H1 (cell line): ENCODE results near the gene CEP290. TPM values are rescaled to one million over a fixed set of nuclear protein-coding genes. Genes with fewer than 3 reads are reported as not detected.

Experiments
- CTCF ChIA-PET: fragments of 300-600 bp; sonication (Branson Sonifier 250); formaldehyde crosslinking; loops from one replicate; lab custom pipeline; 2021; ENCODE audit not compliant: partially characterized antibody; lab: Charles Lee
- POLR2A ChIA-PET: fragments of 300-600 bp; sonication (Branson Sonifier 250); formaldehyde crosslinking; loops from one replicate; lab custom pipeline; 2021; ENCODE audit warnings: inconsistent platforms; ENCODE audit not compliant: partially characterized antibody; lab: Charles Lee
- DNase-seq, 2 experiments: peaks; one replicate each; pipeline versions ENCODE4 v3.0.0 to v3.0.0-alpha.2; 2010 to 2022; ENCODE audit warnings: low spot score in 2 of 2, low read depth in 1 of 2, mixed read lengths in 1 of 2
- FAIRE-seq: peaks from 2 replicates; lab custom pipeline; 2011; peaks lifted over from hg19 to GRCh38; lab: Jason Lieb, UNC
- H2AFZ ChIP-seq: 2 replicates; pipeline ENCODE4 v1.8.1; 2012; ENCODE audit warnings: low read length, inconsistent platforms
- H2AK5ac ChIP-seq: 2 replicates; pipeline ENCODE4 v1.6.1; 2013; ENCODE audit warnings: low read depth, low read length
- H2BK120ac ChIP-seq: replicated peaks from 2 replicates; pipeline ENCODE3; 2013; ENCODE audit warnings: low read depth, low read length, inconsistent platforms
- H2BK12ac ChIP-seq: 2 replicates; pipeline ENCODE4 v1.6.1; 2013; ENCODE audit warnings: low read depth, low read length
- H2BK15ac ChIP-seq: 2 replicates; pipeline ENCODE4 v1.6.1; 2013; ENCODE audit warnings: low read length
- H2BK20ac ChIP-seq: 2 replicates; pipeline ENCODE4 v1.6.1; 2013; ENCODE audit warnings: low read length
- H2BK5ac ChIP-seq: 2 replicates; pipeline ENCODE4 v1.6.1; 2013; ENCODE audit warnings: low read depth, low read length
- H3K14ac ChIP-seq: 2 replicates; pipeline ENCODE4 v1.6.1; 2013; ENCODE audit warnings: inconsistent platforms; ENCODE audit not compliant: insufficient read length
- H3K18ac ChIP-seq: 2 replicates; pipeline ENCODE4 v1.6.1; 2013; ENCODE audit warnings: low read length; ENCODE audit errors: extremely low read depth
- H3K23ac ChIP-seq: 2 replicates; pipeline ENCODE4 v1.6.1; 2013; ENCODE audit warnings: inconsistent platforms; ENCODE audit not compliant: insufficient read length
- H3K23me2 ChIP-seq: 2 replicates; pipeline ENCODE4 v1.6.1; 2013; ENCODE audit warnings: low read depth, low read length
- H3K27ac ChIP-seq: 2 replicates; pipeline ENCODE4 v1.6.1; 2011; ENCODE audit warnings: low read depth, low read length, inconsistent platforms
- H3K27me3 ChIP-seq, 4 experiments: replicated peaks in 1 of 4; 1 replicate in 1 of 4; 2 replicates in 3 of 4; pipeline versions ENCODE4 v1.6.1 to v1.8.1; 2011 to 2013; ENCODE audit warnings: low read length in 3 of 4, mild to moderate bottlenecking in 3 of 4, inconsistent platforms in 2 of 4, mixed read lengths in 2 of 4, moderate library complexity in 1 of 4; ENCODE audit not compliant: control insufficient read depth in 3 of 4, insufficient read depth in 3 of 4; ENCODE audit errors: extremely low read depth in 1 of 4
- H3K36me3 ChIP-seq, 4 experiments: 2 replicates each; pipeline versions ENCODE4 v1.6.1 to v1.8.1; 2011 to 2013; ENCODE audit warnings: mild to moderate bottlenecking in 4 of 4, low read length in 3 of 4, moderate library complexity in 2 of 4, control low read depth in 1 of 4, inconsistent platforms in 1 of 4; ENCODE audit not compliant: insufficient read depth in 4 of 4, control insufficient read depth in 2 of 4
- H3K4ac ChIP-seq: replicated peaks from 2 replicates; pipeline ENCODE3; 2013; ENCODE audit warnings: low read length, low read depth, mixed read lengths, inconsistent platforms; ENCODE audit not compliant: insufficient read length
- H3K4me1 ChIP-seq, 4 experiments: replicated peaks in 1 of 4; 1 replicate in 1 of 4; 2 replicates in 3 of 4; pipeline versions ENCODE4 v1.6.1 to v1.8.1; 2011 to 2013; ENCODE audit warnings: low read length in 3 of 4, inconsistent platforms in 2 of 4, mixed read lengths in 1 of 4; ENCODE audit not compliant: insufficient read depth in 4 of 4, control insufficient read depth in 3 of 4
- H3K4me2 ChIP-seq, 2 experiments: 2 replicates each; pipeline versions ENCODE4 v1.6.1 to v1.8.1; 2011 to 2013; ENCODE audit warnings: low read depth in 2 of 2, low read length in 2 of 2, control low read depth in 1 of 2, inconsistent platforms in 1 of 2, mild to moderate bottlenecking in 1 of 2; ENCODE audit not compliant: insufficient read depth in 1 of 2
- H3K4me3 ChIP-seq, 4 experiments: fragments of 200-600, 300-600 bp in 1 of 4; sonication (generic), shearing (Covaris generic), sonication (Bioruptor Twin) in 1 of 4; 2 replicates each; pipeline versions ENCODE4 v1.5.1 to v1.8.1; 2011 to 2016; ENCODE audit warnings: low read length in 4 of 4, low read depth in 3 of 4, control low read depth in 2 of 4, inconsistent platforms in 2 of 4, mild to moderate bottlenecking in 2 of 4, mixed read lengths in 1 of 4, moderate library complexity in 1 of 4; ENCODE audit not compliant: insufficient read depth in 2 of 4; ENCODE audit errors: extremely low read depth in 1 of 4
- H3K56ac ChIP-seq: replicated peaks from 2 replicates; pipeline ENCODE3; 2013; ENCODE audit warnings: low read depth, mild to moderate bottlenecking, mixed read lengths, low read length, inconsistent platforms; ENCODE audit not compliant: insufficient read length
- H3K79me1 ChIP-seq: 2 replicates; pipeline ENCODE4 v1.6.1; 2013; ENCODE audit warnings: low read depth, low read length, control low read depth
- H3K79me2 ChIP-seq, 2 experiments: 2 replicates each; pipeline versions ENCODE4 v1.6.1 to v1.8.1; 2012 to 2013; ENCODE audit warnings: low read length in 2 of 2, mild to moderate bottlenecking in 2 of 2, inconsistent platforms in 1 of 2; ENCODE audit not compliant: insufficient read depth in 2 of 2, control insufficient read depth in 1 of 2
- H3K9ac ChIP-seq, 4 experiments: replicated peaks in 1 of 4; 1 replicate in 1 of 4; 2 replicates in 3 of 4; pipeline versions ENCODE4 v1.6.1 to v1.8.1; 2011 to 2013; ENCODE audit warnings: low read depth in 3 of 4, low read length in 3 of 4, control low read depth in 2 of 4, mild to moderate bottlenecking in 2 of 4, moderate library complexity in 2 of 4, inconsistent platforms in 1 of 4; ENCODE audit errors: extremely low read depth in 1 of 4
- H3K9me3 ChIP-seq, 2 experiments: 2 replicates each; pipeline versions ENCODE4 v1.6.1 to v1.8.1; 2012 to 2013; ENCODE audit warnings: mild to moderate bottlenecking in 2 of 2, moderate library complexity in 2 of 2, control low read depth in 1 of 2, inconsistent platforms in 1 of 2, low read depth in 1 of 2, low read length in 1 of 2, mixed read lengths in 1 of 2; ENCODE audit not compliant: insufficient read depth in 2 of 2
- H4K20me1 ChIP-seq, 2 experiments: replicated peaks in 1 of 2; 2 replicates each; pipeline versions ENCODE3 to v1.8.1; 2011 to 2013; ENCODE audit warnings: inconsistent platforms in 2 of 2, low read length in 2 of 2, mild to moderate bottlenecking in 1 of 2; ENCODE audit not compliant: insufficient read depth in 2 of 2, control insufficient read depth in 1 of 2
- H4K5ac ChIP-seq: 2 replicates; pipeline ENCODE4 v1.6.1; 2013; ENCODE audit warnings: low read length, low read depth, mixed read lengths, inconsistent platforms; ENCODE audit not compliant: insufficient read length
- H4K8ac ChIP-seq: 2 replicates; pipeline ENCODE4 v1.8.0; 2013; ENCODE audit warnings: mild to moderate bottlenecking, moderate library complexity, low read length, inconsistent platforms; ENCODE audit not compliant: insufficient read depth; ENCODE audit errors: extremely low read depth
- H4K91ac ChIP-seq: replicated peaks from 2 replicates; pipeline ENCODE3; 2013; ENCODE audit warnings: low read length, mixed read lengths, inconsistent platforms; ENCODE audit not compliant: insufficient read length
- ATF2 ChIP-seq: IDR thresholded peaks from 2 replicates; pipeline ENCODE4 v1.6.1; 2012; ENCODE audit warnings: low read length, inconsistent platforms
- BACH1 ChIP-seq: IDR thresholded peaks from 2 replicates; pipeline ENCODE4 v1.6.1; 2012; ENCODE audit warnings: low read length, improper control_type of control experiment
- CBX5 ChIP-seq: fragments of 300-800, 300-1000 bp; sonication (generic); IDR thresholded peaks from 2 replicates; pipeline ENCODE4 v1.7.1; 2016; ENCODE audit warnings: antibody characterized with exemption, low read length, low read depth
- CREB1 ChIP-seq: IDR thresholded peaks from 2 replicates; pipeline ENCODE4 v1.6.1; 2012; ENCODE audit warnings: inconsistent platforms
- FOSL1 ChIP-seq: IDR thresholded peaks from 2 replicates; pipeline ENCODE4 v1.6.1; 2011; ENCODE audit warnings: mild to moderate bottlenecking, low read depth, low read length, moderate library complexity; ENCODE audit not compliant: insufficient read depth
- GABPA ChIP-seq: IDR thresholded peaks from 2 replicates; pipeline ENCODE4 v1.6.1; 2011; ENCODE audit warnings: mild to moderate bottlenecking, low read length, moderate library complexity, borderline replicate concordance; ENCODE audit not compliant: insufficient read depth
- KDM5A ChIP-seq: fragments of 200-600 bp; IDR thresholded peaks from 2 replicates; pipeline ENCODE4 v1.7.1; 2012; ENCODE audit warnings: mild to moderate bottlenecking, low read length, inconsistent platforms, mixed read lengths
- RAD21 ChIP-seq, 2 experiments: IDR thresholded peaks in 1 of 2; conservative IDR thresholded peaks in 1 of 2; 2 replicates each; pipeline ENCODE4 v1.6.1; 2011; ENCODE audit warnings: low read depth in 2 of 2, low read length in 2 of 2, improper control_type of control experiment in 1 of 2, inconsistent platforms in 1 of 2, mild to moderate bottlenecking in 1 of 2, moderate library complexity in 1 of 2
- SIRT6 ChIP-seq: IDR thresholded peaks from one replicate; pipeline ENCODE4 v1.7.1; 2012; ENCODE audit warnings: low read length, inconsistent platforms
- SP4 ChIP-seq: IDR thresholded peaks from 2 replicates; pipeline ENCODE4 v1.6.1; 2012; ENCODE audit warnings: low read length, inconsistent platforms
- USF2 ChIP-seq: IDR thresholded peaks from 2 replicates; pipeline ENCODE4 v1.6.1; 2011; ENCODE audit warnings: low read length, improper control_type of control experiment
- WGBS, 2 experiments: shearing (Covaris generic) in 1 of 2; methylation state at CpG; one replicate each; pipeline versions ENCODE4 v1.1.6 to v1.1.7; 2013 to 2015; ENCODE audit warnings: low lambda C conversion rate in 2 of 2, mixed read lengths in 2 of 2, inconsistent platforms in 1 of 2, low coverage in 1 of 2, missing lambda C conversion rate in 1 of 2; ENCODE audit not compliant: insufficient replicate concordance in 2 of 2, insufficient coverage in 1 of 2, insufficient read length in 1 of 2; ENCODE audit errors: extremely low coverage in 1 of 2, missing lambda C conversion rate in 1 of 2; 5-methylcytosine and 5-hydroxymethylcytosine counted together
- polyA plus RNA-seq, 7 experiments: library from polyadenylated mRNA; depleted of rRNA in 3 of 7; stranded (reverse) in 5 of 7; unstranded in 2 of 7; fragments of >200 nt in 5 of 7; fragments of 200-250 nt in 2 of 7; gene quantifications; 1 replicate in 5 of 7; 2 replicates in 1 of 7; 4 replicates in 1 of 7; pipeline versions ENCODE4 v1.2.1 to v1.2.3, GENCODE V29; 2011 to 2013; ENCODE audit warnings: missing spikeins in 2 of 7, mixed read lengths in 2 of 7
- total RNA-seq: library from RNA; stranded (reverse); fragmentation: NEBNext Ultra II Directional; extraction: Animal tissue kit (Norgen Biotek cat#: 25700); gene quantifications from 2 replicates; pipeline ENCODE4 v1.2.1, GENCODE V29; 2021

Gene CEP290
- total and polyA plus RNA-seq, 2 of the 8 experiments (the other 6 are each of a cell fraction or from before 2014, with no cell fraction given), result 2.1 to 5.9 TPM

GRCh38 chr12:88063375-88063774 is 78.5 kb downstream of the CEP290 start:
- no peak for FAIRE-seq
- Histone ChIP-seq H2BK12ac (no peak overlapping the region), H4K5ac (no peak overlapping the region), H3K23ac (no peak overlapping the region), H2BK20ac (no peak overlapping the region), H3K9me3 (no peaks in the 10 kb centered on the region), H2AK5ac (no peak overlapping the region), H3K79me1 (no peaks in the 10 kb centered on the region), H3K4me2 (no peak overlapping the region), H4K8ac (no peak overlapping the region), H2BK120ac (no peak overlapping the region), H3K56ac (no peak overlapping the region), H3K18ac (no peak overlapping the region), H2BK15ac (no peak overlapping the region), H4K91ac (no peak overlapping the region), H3K4me3 (no peak overlapping the region), H3K9ac (no peak overlapping the region), H2AFZ (no peak overlapping the region), H3K27ac (no peak overlapping the region), H3K23me2 (no peaks in the 10 kb centered on the region), H3K14ac (no peak overlapping the region), H3K4ac (no peak overlapping the region), H3K36me3 (no peaks in the 10 kb centered on the region; a peak in 1 of 8 replicates), H4K20me1 (no peaks in the 10 kb centered on the region), H3K4me1 (no peaks in the 10 kb centered on the region), H3K79me2 (no peaks in the 10 kb centered on the region), H2BK5ac (no peak overlapping the region), H3K27me3 (no peaks in the 10 kb centered on the region)
- POLR2A ChIA-PET, result no interaction called here
- no peak for TF ChIP-seq ATF2
- no peak for TF ChIP-seq GABPA
- no peak for TF ChIP-seq USF2
- no peak for TF ChIP-seq BACH1
- no peak for TF ChIP-seq RAD21 (IDR thresholded peaks at IDR 0.05 in 1 of 2, conservative IDR thresholded peaks at IDR 0.05 in 1 of 2; ENCODE audit: low read depth in 2 of 2, low read length in 2 of 2)
- TF ChIP-seq CREB1, result no peak
- no peak for TF ChIP-seq FOSL1
- TF ChIP-seq SP4, result no peak
- TF ChIP-seq KDM5A, result no peak
- TF ChIP-seq CBX5, result no peak
- TF ChIP-seq SIRT6, result no peak
- CTCF ChIA-PET, result interaction anchor here (1.0 kb wide), 1 partner anchor 12 kb away, joined by 3 read pairs; no protein-coding TSS in a partner anchor
- no peak for DNase-seq
- WGBS, 2 experiments, result 90% methylated on average over 2 of the region's 2 CpGs; no CpG with 5 or more reads in 1 of the 2 experiments
